WTC11 (cell line): ENCODE measurements around the gene UBASH3A. TPM values are rescaled to one million over a fixed set of nuclear protein-coding genes. Genes with fewer than 3 reads are reported as not detected.

Experiments
- ATAC-seq: fragments of 200-7000 bp; cut with Tn5 transposase; 2 replicates; pipeline ENCODE4 v1.10.0; 2021; ENCODE audit warnings: mild to moderate bottlenecking, moderate library complexity
- CTCF ChIA-PET: fragments of 300-600 bp; sonication (Branson Sonifier 250); formaldehyde crosslinking; loops from one replicate; lab custom pipeline; 2021; ENCODE audit warnings: antibody characterized with exemption; lab: Charles Lee
- POLR2A ChIA-PET: fragments of 350-600 bp; sonication (Branson Sonifier 250); formaldehyde crosslinking; loops from one replicate; lab custom pipeline; 2021; ENCODE audit warnings: antibody characterized with exemption; lab: Charles Lee
- DNase-seq: peaks from one replicate; pipeline ENCODE4 v3.0.0; 2021; ENCODE audit warnings: low spot score
- H3K27ac Mint-ChIP-seq: 2 replicates; pipeline ENCODE4 v1.8.0; 2021; ENCODE audit warnings: mixed read lengths
- H3K27me3 Mint-ChIP-seq: 2 replicates; pipeline ENCODE4 v1.8.0; 2021; ENCODE audit warnings: low read depth, mild to moderate bottlenecking, moderate library complexity, mixed read lengths
- H3K36me3 Mint-ChIP-seq: 2 replicates; pipeline ENCODE4 v1.8.0; 2021; ENCODE audit warnings: mixed read lengths
- H3K4me1 Mint-ChIP-seq: 2 replicates; pipeline ENCODE4 v1.8.0; 2022; ENCODE audit warnings: mixed read lengths
- H3K4me3 Mint-ChIP-seq: 2 replicates; pipeline ENCODE4 v1.8.0; 2021; ENCODE audit warnings: mild to moderate bottlenecking, moderate library complexity, mixed read lengths
- H3K9me3 Mint-ChIP-seq: 2 replicates; pipeline ENCODE4 v1.8.0; 2021; ENCODE audit warnings: mixed read lengths
- CREB1 ChIP-seq: sonication (generic); formaldehyde crosslinking; IDR thresholded peaks from 2 replicates; pipeline ENCODE4 v1.8.0; 2023; ENCODE audit warnings: mild to moderate bottlenecking, missing genetic modification reagents
- HMGA2 ChIP-seq: fragments of 250-450 bp; sonication (Bioruptor Pico); IDR thresholded peaks from 2 replicates; pipeline ENCODE4 v1.4.0; 2021; ENCODE audit warnings: mild to moderate bottlenecking, moderate library complexity
- NFATC4 ChIP-seq: fragments of 250-450 bp; sonication (Bioruptor Pico); IDR thresholded peaks from 2 replicates; pipeline ENCODE4 v1.9.0; 2021; ENCODE audit warnings: mild to moderate bottlenecking
- NFYB ChIP-seq: sonication (generic); formaldehyde crosslinking; conservative IDR thresholded peaks from 2 replicates; pipeline ENCODE4 v1.8.0; 2022; ENCODE audit warnings: low read depth, missing genetic modification reagents
- NR2C2 ChIP-seq: sonication (generic); formaldehyde crosslinking; IDR thresholded peaks from 2 replicates; pipeline ENCODE4 v1.8.0; 2022; ENCODE audit warnings: mild to moderate bottlenecking, missing genetic modification reagents
- ZNF263 ChIP-seq: sonication (generic); formaldehyde crosslinking; IDR thresholded peaks from 2 replicates; pipeline ENCODE4 v1.8.1; 2022; ENCODE audit warnings: low read depth, mild to moderate bottlenecking, moderate library complexity, missing genetic modification reagents
- total RNA-seq: library from RNA; stranded (reverse); gene quantifications from 3 replicates; pipeline ENCODE4 v1.2.3, GENCODE V29; 2021
- TF ChIP-seq, protein P1 (sequence below): sonication (generic); formaldehyde crosslinking; IDR thresholded peaks from 2 replicates; pipeline ENCODE4 v1.8.0; 2023; ENCODE audit warnings: missing genetic modification reagents, mild to moderate bottlenecking, borderline replicate concordance
- TF ChIP-seq, protein P2 (sequence below): sonication (generic); formaldehyde crosslinking; IDR thresholded peaks from 2 replicates; pipeline ENCODE4 v1.8.1; 2023; ENCODE audit warnings: mild to moderate bottlenecking, missing genetic modification reagents, moderate library complexity
- TF ChIP-seq, protein P3 (sequence below): sonication (generic); formaldehyde crosslinking; IDR thresholded peaks from 2 replicates; pipeline ENCODE4 v1.8.0; 2022; ENCODE audit warnings: mild to moderate bottlenecking, missing genetic modification reagents
- TF ChIP-seq, protein P4 (sequence below): sonication (generic); formaldehyde crosslinking; IDR thresholded peaks from 2 replicates; pipeline ENCODE4 v1.8.1; 2022; ENCODE audit warnings: low read depth, mild to moderate bottlenecking, moderate library complexity, missing genetic modification reagents, borderline replicate concordance
- TF ChIP-seq, protein P5 (sequence below): fragments of 250-450 bp; sonication (Bioruptor Pico); IDR thresholded peaks from 2 replicates; pipeline ENCODE4 v1.9.0; 2021; ENCODE audit warnings: moderate library complexity, mild to moderate bottlenecking, inconsistent platforms, borderline replicate concordance
- TF ChIP-seq, protein P6 (sequence below): sonication (generic); formaldehyde crosslinking; IDR thresholded peaks from 2 replicates; pipeline ENCODE4 v1.8.0; 2023; ENCODE audit warnings: mild to moderate bottlenecking, missing genetic modification reagents

The UBASH3A gene
- total RNA-seq, 1 experiment from 2014 or later = not detected

DNA sequence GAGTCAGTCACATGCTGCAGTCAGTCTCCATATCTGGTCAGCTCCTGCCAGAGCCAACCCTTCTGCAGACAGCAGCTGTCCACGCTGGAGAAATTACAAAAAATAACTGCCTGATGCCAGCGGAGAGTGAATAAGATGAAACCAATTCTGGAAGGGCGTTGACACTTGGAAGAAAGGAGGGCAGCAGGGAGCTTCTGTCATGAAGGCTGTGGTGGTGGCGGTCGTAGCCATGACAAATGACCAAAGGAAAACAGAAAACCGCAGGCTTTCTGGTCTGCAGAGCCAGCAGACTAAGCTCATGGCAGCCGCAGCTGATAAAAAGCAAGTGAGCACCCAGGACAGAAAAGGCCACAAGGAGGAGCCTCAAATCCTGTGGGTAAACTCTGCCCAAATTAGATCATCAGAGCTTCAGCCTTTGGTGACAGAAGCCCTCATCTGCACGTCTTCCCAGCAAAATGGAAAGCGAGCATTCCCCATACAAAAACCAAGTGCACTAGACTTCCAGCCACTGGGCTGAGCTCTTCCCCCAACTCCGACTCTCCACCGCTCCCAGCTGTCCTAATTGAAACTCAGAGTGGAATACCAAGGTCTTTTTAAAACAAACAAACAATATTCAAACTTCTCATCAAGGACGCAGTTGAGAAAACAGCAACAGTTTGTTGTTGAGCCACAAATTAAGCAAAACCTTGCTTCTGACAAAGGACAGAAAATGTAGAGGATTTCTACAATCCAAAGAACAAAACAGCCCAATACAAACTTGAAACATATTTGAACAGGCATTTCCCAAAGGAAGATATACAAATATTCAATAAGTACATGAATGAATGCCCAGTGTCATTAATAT, 63.7 kb downstream of the UBASH3A start:
- DNase-seq (no peak), ATAC-seq (peak; percentile 42)
- CTCF ChIA-PET = interaction anchor here (0.6 to 2.2 kb wide), 30 partner anchors 12 to 209 kb away, joined by 3 to 9 read pairs (median 4); partner anchors contain the start of gene RSPH1
- POLR2A ChIA-PET = no interaction called here
- Mint-ChIP-seq H3K27ac (no peak overlapping the region), H3K27me3 (no peaks in the 10 kb centered on the region; the same call in 1 of the 2 replicates), H3K9me3 (peaks cover 5% of the 10 kb centered on the region), H3K4me1 (peaks cover 48% of the 10 kb centered on the region), H3K4me3 (no peak overlapping the region), H3K36me3 (no peaks in the 10 kb centered on the region)
- TF ChIP-seq, protein P1, sequence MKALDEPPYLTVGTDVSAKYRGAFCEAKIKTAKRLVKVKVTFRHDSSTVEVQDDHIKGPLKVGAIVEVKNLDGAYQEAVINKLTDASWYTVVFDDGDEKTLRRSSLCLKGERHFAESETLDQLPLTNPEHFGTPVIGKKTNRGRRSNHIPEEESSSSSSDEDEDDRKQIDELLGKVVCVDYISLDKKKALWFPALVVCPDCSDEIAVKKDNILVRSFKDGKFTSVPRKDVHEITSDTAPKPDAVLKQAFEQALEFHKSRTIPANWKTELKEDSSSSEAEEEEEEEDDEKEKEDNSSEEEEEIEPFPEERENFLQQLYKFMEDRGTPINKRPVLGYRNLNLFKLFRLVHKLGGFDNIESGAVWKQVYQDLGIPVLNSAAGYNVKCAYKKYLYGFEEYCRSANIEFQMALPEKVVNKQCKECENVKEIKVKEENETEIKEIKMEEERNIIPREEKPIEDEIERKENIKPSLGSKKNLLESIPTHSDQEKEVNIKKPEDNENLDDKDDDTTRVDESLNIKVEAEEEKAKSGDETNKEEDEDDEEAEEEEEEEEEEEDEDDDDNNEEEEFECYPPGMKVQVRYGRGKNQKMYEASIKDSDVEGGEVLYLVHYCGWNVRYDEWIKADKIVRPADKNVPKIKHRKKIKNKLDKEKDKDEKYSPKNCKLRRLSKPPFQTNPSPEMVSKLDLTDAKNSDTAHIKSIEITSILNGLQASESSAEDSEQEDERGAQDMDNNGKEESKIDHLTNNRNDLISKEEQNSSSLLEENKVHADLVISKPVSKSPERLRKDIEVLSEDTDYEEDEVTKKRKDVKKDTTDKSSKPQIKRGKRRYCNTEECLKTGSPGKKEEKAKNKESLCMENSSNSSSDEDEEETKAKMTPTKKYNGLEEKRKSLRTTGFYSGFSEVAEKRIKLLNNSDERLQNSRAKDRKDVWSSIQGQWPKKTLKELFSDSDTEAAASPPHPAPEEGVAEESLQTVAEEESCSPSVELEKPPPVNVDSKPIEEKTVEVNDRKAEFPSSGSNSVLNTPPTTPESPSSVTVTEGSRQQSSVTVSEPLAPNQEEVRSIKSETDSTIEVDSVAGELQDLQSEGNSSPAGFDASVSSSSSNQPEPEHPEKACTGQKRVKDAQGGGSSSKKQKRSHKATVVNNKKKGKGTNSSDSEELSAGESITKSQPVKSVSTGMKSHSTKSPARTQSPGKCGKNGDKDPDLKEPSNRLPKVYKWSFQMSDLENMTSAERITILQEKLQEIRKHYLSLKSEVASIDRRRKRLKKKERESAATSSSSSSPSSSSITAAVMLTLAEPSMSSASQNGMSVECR (CRISPR knock-in tag) = no peak
- TF ChIP-seq, protein P2, sequence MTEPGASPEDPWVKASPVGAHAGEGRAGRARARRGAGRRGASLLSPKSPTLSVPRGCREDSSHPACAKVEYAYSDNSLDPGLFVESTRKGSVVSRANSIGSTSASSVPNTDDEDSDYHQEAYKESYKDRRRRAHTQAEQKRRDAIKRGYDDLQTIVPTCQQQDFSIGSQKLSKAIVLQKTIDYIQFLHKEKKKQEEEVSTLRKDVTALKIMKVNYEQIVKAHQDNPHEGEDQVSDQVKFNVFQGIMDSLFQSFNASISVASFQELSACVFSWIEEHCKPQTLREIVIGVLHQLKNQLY (CRISPR knock-in tag) = no peak
- TF ChIP-seq, protein P3, sequence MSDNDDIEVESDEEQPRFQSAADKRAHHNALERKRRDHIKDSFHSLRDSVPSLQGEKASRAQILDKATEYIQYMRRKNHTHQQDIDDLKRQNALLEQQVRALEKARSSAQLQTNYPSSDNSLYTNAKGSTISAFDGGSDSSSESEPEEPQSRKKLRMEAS (CRISPR knock-in tag) = no peak

DNA sequence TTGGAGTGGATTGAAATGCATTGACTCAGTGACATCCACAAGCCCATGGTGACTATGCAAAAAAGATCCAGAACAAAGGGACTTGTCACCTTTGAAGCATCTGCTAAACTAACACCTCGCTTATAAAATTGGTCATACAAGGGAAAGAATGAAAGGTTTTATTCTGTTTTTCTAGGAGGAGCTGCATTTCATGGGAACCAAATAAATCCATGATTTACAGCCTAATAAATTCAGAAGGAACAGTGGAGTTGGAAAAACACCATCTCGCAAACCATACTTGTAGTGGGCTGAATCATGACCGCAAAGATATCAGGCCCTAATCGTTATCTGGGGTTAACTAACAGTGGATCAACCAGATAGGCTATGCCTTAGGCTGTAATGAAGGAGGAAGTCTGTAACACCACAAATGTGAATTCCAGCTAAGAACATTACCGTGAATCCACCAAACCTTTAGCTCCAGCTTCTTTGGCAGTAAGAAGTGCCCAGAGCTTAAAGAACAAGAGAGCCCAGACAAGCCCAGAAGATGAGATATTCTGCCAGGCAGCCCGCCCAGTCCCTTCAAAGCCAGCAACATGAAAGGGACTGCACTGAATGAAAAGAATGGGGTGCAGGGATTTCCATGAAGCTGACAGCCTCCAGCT, 64.9 kb downstream of the UBASH3A start:
- H3K4me1 Mint-ChIP-seq = peaks cover 36% of the 10 kb centered on the region
- H3K9me3 Mint-ChIP-seq = peaks cover 5% of the 10 kb centered on the region
- ATAC-seq (no peak), DNase-seq (no peak)
- TF ChIP-seq NR2C2 = no peak
- TF ChIP-seq NFATC4 = no peak
- TF ChIP-seq, protein P4, sequence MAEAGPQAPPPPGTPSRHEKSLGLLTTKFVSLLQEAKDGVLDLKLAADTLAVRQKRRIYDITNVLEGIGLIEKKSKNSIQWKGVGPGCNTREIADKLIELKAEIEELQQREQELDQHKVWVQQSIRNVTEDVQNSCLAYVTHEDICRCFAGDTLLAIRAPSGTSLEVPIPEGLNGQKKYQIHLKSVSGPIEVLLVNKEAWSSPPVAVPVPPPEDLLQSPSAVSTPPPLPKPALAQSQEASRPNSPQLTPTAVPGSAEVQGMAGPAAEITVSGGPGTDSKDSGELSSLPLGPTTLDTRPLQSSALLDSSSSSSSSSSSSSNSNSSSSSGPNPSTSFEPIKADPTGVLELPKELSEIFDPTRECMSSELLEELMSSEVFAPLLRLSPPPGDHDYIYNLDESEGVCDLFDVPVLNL = no peak
- no peak for TF ChIP-seq HMGA2
- TF ChIP-seq, protein P5, sequence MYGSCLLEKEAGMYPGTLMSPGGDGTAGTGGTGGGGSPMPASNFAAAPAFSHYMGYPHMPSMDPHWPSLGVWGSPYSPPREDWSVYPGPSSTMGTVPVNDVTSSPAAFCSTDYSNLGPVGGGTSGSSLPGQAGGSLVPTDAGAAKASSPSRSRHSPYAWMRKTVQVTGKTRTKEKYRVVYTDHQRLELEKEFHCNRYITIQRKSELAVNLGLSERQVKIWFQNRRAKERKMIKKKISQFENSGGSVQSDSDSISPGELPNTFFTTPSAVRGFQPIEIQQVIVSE (CRISPR knock-in tag) = no peak
- no peak for TF ChIP-seq NFYB (CRISPR knock-in tag)
- TF ChIP-seq ZNF263 (CRISPR knock-in tag) = no peak
- TF ChIP-seq CREB1 (CRISPR knock-in tag) = no peak
- TF ChIP-seq, protein P6, sequence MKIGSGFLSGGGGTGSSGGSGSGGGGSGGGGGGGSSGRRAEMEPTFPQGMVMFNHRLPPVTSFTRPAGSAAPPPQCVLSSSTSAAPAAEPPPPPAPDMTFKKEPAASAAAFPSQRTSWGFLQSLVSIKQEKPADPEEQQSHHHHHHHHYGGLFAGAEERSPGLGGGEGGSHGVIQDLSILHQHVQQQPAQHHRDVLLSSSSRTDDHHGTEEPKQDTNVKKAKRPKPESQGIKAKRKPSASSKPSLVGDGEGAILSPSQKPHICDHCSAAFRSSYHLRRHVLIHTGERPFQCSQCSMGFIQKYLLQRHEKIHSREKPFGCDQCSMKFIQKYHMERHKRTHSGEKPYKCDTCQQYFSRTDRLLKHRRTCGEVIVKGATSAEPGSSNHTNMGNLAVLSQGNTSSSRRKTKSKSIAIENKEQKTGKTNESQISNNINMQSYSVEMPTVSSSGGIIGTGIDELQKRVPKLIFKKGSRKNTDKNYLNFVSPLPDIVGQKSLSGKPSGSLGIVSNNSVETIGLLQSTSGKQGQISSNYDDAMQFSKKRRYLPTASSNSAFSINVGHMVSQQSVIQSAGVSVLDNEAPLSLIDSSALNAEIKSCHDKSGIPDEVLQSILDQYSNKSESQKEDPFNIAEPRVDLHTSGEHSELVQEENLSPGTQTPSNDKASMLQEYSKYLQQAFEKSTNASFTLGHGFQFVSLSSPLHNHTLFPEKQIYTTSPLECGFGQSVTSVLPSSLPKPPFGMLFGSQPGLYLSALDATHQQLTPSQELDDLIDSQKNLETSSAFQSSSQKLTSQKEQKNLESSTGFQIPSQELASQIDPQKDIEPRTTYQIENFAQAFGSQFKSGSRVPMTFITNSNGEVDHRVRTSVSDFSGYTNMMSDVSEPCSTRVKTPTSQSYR (CRISPR knock-in tag) = no peak
- ChIA-PET CTCF (interaction anchor here (0.9 to 2.2 kb wide), 4 partner anchors 18 to 159 kb away, joined by 3 to 7 read pairs (median 4); no protein-coding TSS in a partner anchor), POLR2A (no interaction called here)
- H3K27me3 Mint-ChIP-seq = no peaks in the 10 kb centered on the region; the same call in 1 of the 2 replicates
- H3K27ac Mint-ChIP-seq = no peak overlapping the region
- H3K4me3 Mint-ChIP-seq = no peak overlapping the region
- no peaks in the 10 kb centered on the region for H3K36me3 Mint-ChIP-seq
